H1 (cell line): Measurements from ENCODE around the gene PREX1. TPM values are rescaled to one million over a fixed set of nuclear protein-coding genes. Genes with fewer than 3 reads are reported as not detected.

Experiments used
- CTCF ChIA-PET: fragments of 300-600 bp; sonication (Branson Sonifier 250); formaldehyde crosslinking; loops from one replicate; lab custom pipeline; 2021; ENCODE audit not compliant: partially characterized antibody; lab: Charles Lee
- POLR2A ChIA-PET: fragments of 300-600 bp; sonication (Branson Sonifier 250); formaldehyde crosslinking; loops from one replicate; lab custom pipeline; 2021; ENCODE audit warnings: inconsistent platforms; ENCODE audit not compliant: partially characterized antibody; lab: Charles Lee
- DNase-seq, 2 experiments: peaks; one replicate each; pipeline versions ENCODE4 v3.0.0 to v3.0.0-alpha.2; 2010 to 2022; ENCODE audit warnings: low spot score in 2 of 2, low read depth in 1 of 2, mixed read lengths in 1 of 2
- FAIRE-seq: peaks from 2 replicates; lab custom pipeline; 2011; peaks lifted over from hg19 to GRCh38; lab: Jason Lieb, UNC
- H2AFZ ChIP-seq: 2 replicates; pipeline ENCODE4 v1.8.1; 2012; ENCODE audit warnings: low read length, inconsistent platforms
- H2AK5ac ChIP-seq: 2 replicates; pipeline ENCODE4 v1.6.1; 2013; ENCODE audit warnings: low read depth, low read length
- H2BK120ac ChIP-seq: replicated peaks from 2 replicates; pipeline ENCODE3; 2013; ENCODE audit warnings: low read depth, low read length, inconsistent platforms
- H2BK12ac ChIP-seq: 2 replicates; pipeline ENCODE4 v1.6.1; 2013; ENCODE audit warnings: low read depth, low read length
- H2BK15ac ChIP-seq: 2 replicates; pipeline ENCODE4 v1.6.1; 2013; ENCODE audit warnings: low read length
- H2BK20ac ChIP-seq: 2 replicates; pipeline ENCODE4 v1.6.1; 2013; ENCODE audit warnings: low read length
- H2BK5ac ChIP-seq: 2 replicates; pipeline ENCODE4 v1.6.1; 2013; ENCODE audit warnings: low read depth, low read length
- H3K14ac ChIP-seq: 2 replicates; pipeline ENCODE4 v1.6.1; 2013; ENCODE audit warnings: inconsistent platforms; ENCODE audit not compliant: insufficient read length
- H3K18ac ChIP-seq: 2 replicates; pipeline ENCODE4 v1.6.1; 2013; ENCODE audit warnings: low read length; ENCODE audit errors: extremely low read depth
- H3K23ac ChIP-seq: 2 replicates; pipeline ENCODE4 v1.6.1; 2013; ENCODE audit warnings: inconsistent platforms; ENCODE audit not compliant: insufficient read length
- H3K23me2 ChIP-seq: 2 replicates; pipeline ENCODE4 v1.6.1; 2013; ENCODE audit warnings: low read depth, low read length
- H3K27ac ChIP-seq: 2 replicates; pipeline ENCODE4 v1.6.1; 2011; ENCODE audit warnings: low read depth, low read length, inconsistent platforms
- H3K27me3 ChIP-seq, 4 experiments: replicated peaks in 1 of 4; 1 replicate in 1 of 4; 2 replicates in 3 of 4; pipeline versions ENCODE4 v1.6.1 to v1.8.1; 2011 to 2013; ENCODE audit warnings: low read length in 3 of 4, mild to moderate bottlenecking in 3 of 4, inconsistent platforms in 2 of 4, mixed read lengths in 2 of 4, moderate library complexity in 1 of 4; ENCODE audit not compliant: control insufficient read depth in 3 of 4, insufficient read depth in 3 of 4; ENCODE audit errors: extremely low read depth in 1 of 4
- H3K36me3 ChIP-seq, 4 experiments: 2 replicates each; pipeline versions ENCODE4 v1.6.1 to v1.8.1; 2011 to 2013; ENCODE audit warnings: mild to moderate bottlenecking in 4 of 4, low read length in 3 of 4, moderate library complexity in 2 of 4, control low read depth in 1 of 4, inconsistent platforms in 1 of 4; ENCODE audit not compliant: insufficient read depth in 4 of 4, control insufficient read depth in 2 of 4
- H3K4ac ChIP-seq: replicated peaks from 2 replicates; pipeline ENCODE3; 2013; ENCODE audit warnings: low read length, low read depth, mixed read lengths, inconsistent platforms; ENCODE audit not compliant: insufficient read length
- H3K4me1 ChIP-seq, 4 experiments: replicated peaks in 1 of 4; 1 replicate in 1 of 4; 2 replicates in 3 of 4; pipeline versions ENCODE4 v1.6.1 to v1.8.1; 2011 to 2013; ENCODE audit warnings: low read length in 3 of 4, inconsistent platforms in 2 of 4, mixed read lengths in 1 of 4; ENCODE audit not compliant: insufficient read depth in 4 of 4, control insufficient read depth in 3 of 4
- H3K4me2 ChIP-seq, 2 experiments: 2 replicates each; pipeline versions ENCODE4 v1.6.1 to v1.8.1; 2011 to 2013; ENCODE audit warnings: low read depth in 2 of 2, low read length in 2 of 2, control low read depth in 1 of 2, inconsistent platforms in 1 of 2, mild to moderate bottlenecking in 1 of 2; ENCODE audit not compliant: insufficient read depth in 1 of 2
- H3K4me3 ChIP-seq, 4 experiments: fragments of 200-600, 300-600 bp in 1 of 4; sonication (generic), shearing (Covaris generic), sonication (Bioruptor Twin) in 1 of 4; 2 replicates each; pipeline versions ENCODE4 v1.5.1 to v1.8.1; 2011 to 2016; ENCODE audit warnings: low read length in 4 of 4, low read depth in 3 of 4, control low read depth in 2 of 4, inconsistent platforms in 2 of 4, mild to moderate bottlenecking in 2 of 4, mixed read lengths in 1 of 4, moderate library complexity in 1 of 4; ENCODE audit not compliant: insufficient read depth in 2 of 4; ENCODE audit errors: extremely low read depth in 1 of 4
- H3K56ac ChIP-seq: replicated peaks from 2 replicates; pipeline ENCODE3; 2013; ENCODE audit warnings: low read depth, mild to moderate bottlenecking, mixed read lengths, low read length, inconsistent platforms; ENCODE audit not compliant: insufficient read length
- H3K79me1 ChIP-seq: 2 replicates; pipeline ENCODE4 v1.6.1; 2013; ENCODE audit warnings: low read depth, low read length, control low read depth
- H3K79me2 ChIP-seq, 2 experiments: 2 replicates each; pipeline versions ENCODE4 v1.6.1 to v1.8.1; 2012 to 2013; ENCODE audit warnings: low read length in 2 of 2, mild to moderate bottlenecking in 2 of 2, inconsistent platforms in 1 of 2; ENCODE audit not compliant: insufficient read depth in 2 of 2, control insufficient read depth in 1 of 2
- H3K9ac ChIP-seq, 4 experiments: replicated peaks in 1 of 4; 1 replicate in 1 of 4; 2 replicates in 3 of 4; pipeline versions ENCODE4 v1.6.1 to v1.8.1; 2011 to 2013; ENCODE audit warnings: low read depth in 3 of 4, low read length in 3 of 4, control low read depth in 2 of 4, mild to moderate bottlenecking in 2 of 4, moderate library complexity in 2 of 4, inconsistent platforms in 1 of 4; ENCODE audit errors: extremely low read depth in 1 of 4
- H3K9me3 ChIP-seq, 2 experiments: 2 replicates each; pipeline versions ENCODE4 v1.6.1 to v1.8.1; 2012 to 2013; ENCODE audit warnings: mild to moderate bottlenecking in 2 of 2, moderate library complexity in 2 of 2, control low read depth in 1 of 2, inconsistent platforms in 1 of 2, low read depth in 1 of 2, low read length in 1 of 2, mixed read lengths in 1 of 2; ENCODE audit not compliant: insufficient read depth in 2 of 2
- H4K20me1 ChIP-seq, 2 experiments: replicated peaks in 1 of 2; 2 replicates each; pipeline versions ENCODE3 to v1.8.1; 2011 to 2013; ENCODE audit warnings: inconsistent platforms in 2 of 2, low read length in 2 of 2, mild to moderate bottlenecking in 1 of 2; ENCODE audit not compliant: insufficient read depth in 2 of 2, control insufficient read depth in 1 of 2
- H4K5ac ChIP-seq: 2 replicates; pipeline ENCODE4 v1.6.1; 2013; ENCODE audit warnings: low read length, low read depth, mixed read lengths, inconsistent platforms; ENCODE audit not compliant: insufficient read length
- H4K8ac ChIP-seq: 2 replicates; pipeline ENCODE4 v1.8.0; 2013; ENCODE audit warnings: mild to moderate bottlenecking, moderate library complexity, low read length, inconsistent platforms; ENCODE audit not compliant: insufficient read depth; ENCODE audit errors: extremely low read depth
- H4K91ac ChIP-seq: replicated peaks from 2 replicates; pipeline ENCODE3; 2013; ENCODE audit warnings: low read length, mixed read lengths, inconsistent platforms; ENCODE audit not compliant: insufficient read length
- WGBS, 2 experiments: shearing (Covaris generic) in 1 of 2; methylation state at CpG; one replicate each; pipeline versions ENCODE4 v1.1.6 to v1.1.7; 2013 to 2015; ENCODE audit warnings: low lambda C conversion rate in 2 of 2, mixed read lengths in 2 of 2, inconsistent platforms in 1 of 2, low coverage in 1 of 2, missing lambda C conversion rate in 1 of 2; ENCODE audit not compliant: insufficient replicate concordance in 2 of 2, insufficient coverage in 1 of 2, insufficient read length in 1 of 2; ENCODE audit errors: extremely low coverage in 1 of 2, missing lambda C conversion rate in 1 of 2; 5-methylcytosine and 5-hydroxymethylcytosine counted together
- polyA plus RNA-seq, 7 experiments: library from polyadenylated mRNA; depleted of rRNA in 3 of 7; stranded (reverse) in 5 of 7; unstranded in 2 of 7; fragments of >200 nt in 5 of 7; fragments of 200-250 nt in 2 of 7; gene quantifications; 1 replicate in 5 of 7; 2 replicates in 1 of 7; 4 replicates in 1 of 7; pipeline versions ENCODE4 v1.2.1 to v1.2.3, GENCODE V29; 2011 to 2013; ENCODE audit warnings: missing spikeins in 2 of 7, mixed read lengths in 2 of 7
- total RNA-seq: library from RNA; stranded (reverse); fragmentation: NEBNext Ultra II Directional; extraction: Animal tissue kit (Norgen Biotek cat#: 25700); gene quantifications from 2 replicates; pipeline ENCODE4 v1.2.1, GENCODE V29; 2021

PREX1 gene
- total and polyA plus RNA-seq, 2 of the 8 experiments (the other 6 are each of a cell fraction or from before 2014, with no cell fraction given) = 10.7 to 12.8 TPM

GRCh38 chr20:48740292-48740649 is 87.5 kb downstream of the PREX1 start:
- Histone ChIP-seq H3K23me2 (no peaks in the 10 kb centered on the region), H3K14ac (no peak overlapping the region), H4K8ac (peak overlapping the region; percentile 4; the same call in 1 of the 2 replicates), H3K36me3 (no peaks in the 10 kb centered on the region), H3K4me2 (no peak overlapping the region), H3K9me3 (no peaks in the 10 kb centered on the region), H4K91ac (no peak overlapping the region), H4K5ac (no peak overlapping the region), H3K4me3 (no peak overlapping the region), H2BK20ac (no peak overlapping the region), H2BK12ac (no peak overlapping the region), H3K79me1 (no peaks in the 10 kb centered on the region), H4K20me1 (no peaks in the 10 kb centered on the region), H2BK5ac (peak overlapping the region; percentile 79), H3K4me1 (peaks cover 0 to 3% (median 0%) of the 10 kb centered on the region in 4 experiments; a peak in 3 of 7 replicates), H3K18ac (no peak overlapping the region), H3K27ac (no peak overlapping the region), H3K79me2 (no peaks in the 10 kb centered on the region), H3K23ac (no peak overlapping the region), H2AK5ac (no peak overlapping the region), H2AFZ (no peak overlapping the region), H3K56ac (no peak overlapping the region), H3K9ac (no peak overlapping the region), H3K27me3 (no peaks in the 10 kb centered on the region), H2BK15ac (no peak overlapping the region), H2BK120ac (no peak overlapping the region), H3K4ac (no peak overlapping the region)
- DNase-seq (no peak), FAIRE-seq (no peak)
- 74% methylated on average over 2 of the region's 2 CpGs; no CpG with 5 or more reads in 1 of the 2 experiments for WGBS, 2 experiments
- ChIA-PET POLR2A (interaction anchor here (0.9 to 1.1 kb wide), 3 partner anchors 11 to 87 kb away, joined by 3 read pairs; partner anchors contain the start of gene PREX1), CTCF (interaction anchor here (0.9 to 1.4 kb wide), 4 partner anchors 8 to 82 kb away, joined by 3 to 4 read pairs (median 3); no protein-coding TSS in a partner anchor)
